Measurements from ENCODE around the gene RFT1. TPM values are rescaled to one million over a fixed set of nuclear protein-coding genes. Genes with fewer than 3 reads are reported as not detected.

RFT1 gene
- polyA plus RNA-seq, 1 donor, result 10.7 TPM

GRCh38 chr3:53126601-53127000, 3.6 kb downstream of the RFT1 start:
- no peak for DNase-seq

- no peak for DNase-seq
Measured at GRCh38 chr3:53123953-53124352, 6.3 kb downstream of the RFT1 start.

DNA sequence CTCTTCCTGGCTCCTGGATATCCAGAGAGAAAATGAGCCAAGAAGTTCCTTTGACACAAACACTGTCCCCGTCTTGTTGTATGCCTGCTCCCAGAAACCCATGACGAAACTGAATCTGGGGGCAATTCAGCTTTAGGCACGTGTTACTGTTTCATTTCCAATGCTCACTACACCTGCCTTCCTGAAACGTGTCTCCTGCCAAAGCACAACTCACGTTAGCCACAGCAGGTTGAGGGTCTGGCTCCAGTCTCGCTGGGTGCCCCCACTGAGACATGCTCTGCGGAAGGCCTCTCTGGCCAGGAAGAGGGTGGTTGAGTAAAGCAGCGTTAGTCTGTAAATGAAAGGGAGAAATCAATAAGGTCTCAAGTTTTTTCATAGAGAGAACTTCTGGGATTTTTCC, 6.7 kb downstream of the RFT1 start:
- no peak for DNase-seq

DNA sequence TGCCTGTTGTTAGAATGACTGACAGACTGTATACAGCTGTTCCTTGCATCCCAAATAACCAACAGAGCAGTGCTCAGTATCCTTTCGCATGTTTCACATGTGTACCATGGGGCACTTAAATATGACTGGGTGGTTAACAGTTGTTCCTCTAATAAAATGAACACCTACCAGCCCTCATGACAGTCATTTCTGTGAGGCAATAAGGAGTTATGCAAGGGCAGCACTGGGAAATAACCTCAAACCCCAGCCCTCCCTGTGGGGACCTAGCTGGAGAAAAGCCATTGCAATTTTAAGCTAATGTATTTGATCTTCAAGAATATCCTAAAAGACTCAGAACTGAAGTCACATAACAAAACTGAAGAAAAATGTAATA, 7.3 kb downstream of the RFT1 start:
- DNase-seq, result no peak

- DNase-seq, result no peak
Measured at GRCh38 chr3:53122255-53122932, 7.8 kb downstream of the RFT1 start.

DNA sequence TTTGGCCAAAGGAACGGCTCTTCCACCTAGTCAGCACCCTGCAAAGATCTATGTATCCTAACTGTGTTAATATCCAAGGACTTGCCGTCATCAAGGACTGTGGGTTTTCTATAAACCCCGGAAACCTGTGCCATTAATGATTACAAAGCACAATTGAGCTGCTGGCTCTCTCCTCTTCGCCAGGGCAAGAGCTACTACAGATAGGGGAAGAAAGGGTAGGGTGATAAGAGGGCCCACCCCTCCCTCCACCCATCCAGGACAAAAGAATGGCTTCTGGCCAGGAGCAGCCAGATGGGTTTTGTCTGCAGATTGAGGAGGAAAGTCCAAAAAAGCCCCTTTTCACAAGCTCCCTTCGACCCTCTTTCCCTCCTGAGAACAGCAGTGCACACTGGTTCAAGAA, 9.9 kb downstream of the RFT1 start:
- no peak for DNase-seq

DNA sequence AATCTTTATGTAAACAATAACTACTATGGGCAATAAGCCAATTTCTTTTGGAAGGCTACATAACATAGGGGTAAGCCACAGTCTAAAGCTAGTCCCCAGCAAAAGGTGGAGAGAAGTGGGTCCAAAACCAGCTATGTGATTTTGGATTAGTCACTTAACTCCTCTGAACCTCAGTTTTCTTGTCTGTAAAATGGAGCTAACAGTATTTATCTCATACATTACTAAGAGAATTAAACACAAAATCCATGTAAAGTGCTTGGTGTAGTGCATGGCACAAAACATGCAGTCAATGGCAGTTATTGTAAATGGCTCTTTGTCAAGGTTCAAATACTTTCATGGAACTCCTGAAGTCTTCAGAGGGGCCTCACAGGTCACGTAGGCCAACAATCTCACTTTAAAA, 13.3 kb downstream of the RFT1 start:
- no peak for DNase-seq

GRCh38 chr3:53114412-53115074, 15.7 kb downstream of the RFT1 start:
- DNase-seq, result no peak

DNA sequence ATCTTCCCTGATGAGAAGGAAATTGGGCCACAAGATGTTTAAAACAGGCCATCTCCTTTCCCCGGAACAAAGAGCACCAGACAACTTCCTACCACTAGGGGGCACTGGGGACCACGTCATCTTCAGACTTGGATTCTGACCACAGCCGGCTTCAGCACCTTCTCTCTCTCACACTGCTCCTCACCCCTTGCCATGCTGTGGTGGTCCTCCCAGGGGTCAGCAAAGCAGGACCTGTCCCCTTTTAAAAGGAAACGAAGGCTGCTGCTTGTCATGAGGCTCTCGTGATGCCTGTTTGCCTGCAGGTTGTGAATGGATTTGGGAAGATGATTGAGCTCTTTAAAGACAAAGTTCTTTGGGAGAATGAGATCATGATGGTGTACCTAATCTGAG, 16.2 kb downstream of the RFT1 start:
- peak; percentile 81 for DNase-seq

DNA sequence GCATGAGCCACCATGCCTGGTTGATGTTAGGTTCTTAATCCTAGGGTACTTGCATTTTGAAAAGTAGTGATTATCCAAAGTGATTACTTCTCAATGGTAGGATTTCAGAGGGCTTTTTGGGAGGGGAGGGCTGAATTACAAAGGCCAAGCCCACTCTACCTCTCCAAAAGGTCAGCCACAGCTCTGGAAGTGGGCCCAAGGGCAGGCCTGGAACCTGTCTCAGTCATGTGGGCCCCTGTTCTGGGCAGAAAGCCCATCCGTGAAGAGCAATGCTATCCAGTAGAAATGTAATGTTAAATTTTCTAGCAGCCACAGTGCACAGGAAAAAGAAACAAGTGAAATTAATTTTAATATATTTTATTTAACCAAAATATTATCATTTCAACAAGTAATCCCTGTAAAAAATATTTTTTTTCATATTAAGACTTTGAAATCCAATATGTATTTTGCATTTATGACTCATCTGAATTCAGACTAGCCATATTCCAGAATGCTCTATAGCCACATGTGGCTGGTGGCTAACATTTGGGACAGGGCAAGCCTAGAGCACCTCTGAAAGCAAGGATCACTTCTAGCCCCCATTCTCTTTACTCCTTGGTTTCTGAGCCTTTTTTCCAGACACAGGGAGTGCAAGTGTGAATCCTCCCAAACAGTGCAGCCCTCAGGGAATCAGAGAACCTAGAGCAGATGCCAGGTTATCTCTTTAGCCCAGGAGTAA, 16.8 kb downstream of the RFT1 start:
- DNase-seq, result no peak

DNA sequence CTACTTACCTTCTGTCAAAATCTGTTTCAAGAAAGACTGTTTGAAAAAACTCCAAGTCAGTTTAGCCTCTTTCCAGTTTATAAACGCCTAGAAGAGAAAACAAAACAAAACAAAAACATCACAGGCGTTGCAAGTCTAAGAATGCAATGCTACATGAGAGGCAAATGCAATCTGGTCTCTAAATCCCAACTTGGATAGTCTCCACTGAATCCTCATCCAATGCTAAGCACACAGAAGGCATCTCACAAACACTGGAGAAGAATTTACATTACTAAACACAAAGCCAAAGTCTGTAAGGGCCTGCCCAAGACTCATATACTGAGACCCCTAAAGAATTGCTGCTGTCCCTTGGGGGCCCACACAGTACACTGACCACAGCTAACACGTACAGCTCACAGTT, 18.4 kb downstream of the RFT1 start:
- DNase-seq, result no peak

- peak; percentile 66 for DNase-seq
Measured at GRCh38 chr3:53109891-53110771, 20.1 kb downstream of the RFT1 start.

- no peak for DNase-seq
Measured at GRCh38 chr3:53109190-53109589, 21.0 kb downstream of the RFT1 start.

- DNase-seq, result no peak
Measured at GRCh38 chr3:53104762-53105161, 25.5 kb downstream of the RFT1 start.

DNA sequence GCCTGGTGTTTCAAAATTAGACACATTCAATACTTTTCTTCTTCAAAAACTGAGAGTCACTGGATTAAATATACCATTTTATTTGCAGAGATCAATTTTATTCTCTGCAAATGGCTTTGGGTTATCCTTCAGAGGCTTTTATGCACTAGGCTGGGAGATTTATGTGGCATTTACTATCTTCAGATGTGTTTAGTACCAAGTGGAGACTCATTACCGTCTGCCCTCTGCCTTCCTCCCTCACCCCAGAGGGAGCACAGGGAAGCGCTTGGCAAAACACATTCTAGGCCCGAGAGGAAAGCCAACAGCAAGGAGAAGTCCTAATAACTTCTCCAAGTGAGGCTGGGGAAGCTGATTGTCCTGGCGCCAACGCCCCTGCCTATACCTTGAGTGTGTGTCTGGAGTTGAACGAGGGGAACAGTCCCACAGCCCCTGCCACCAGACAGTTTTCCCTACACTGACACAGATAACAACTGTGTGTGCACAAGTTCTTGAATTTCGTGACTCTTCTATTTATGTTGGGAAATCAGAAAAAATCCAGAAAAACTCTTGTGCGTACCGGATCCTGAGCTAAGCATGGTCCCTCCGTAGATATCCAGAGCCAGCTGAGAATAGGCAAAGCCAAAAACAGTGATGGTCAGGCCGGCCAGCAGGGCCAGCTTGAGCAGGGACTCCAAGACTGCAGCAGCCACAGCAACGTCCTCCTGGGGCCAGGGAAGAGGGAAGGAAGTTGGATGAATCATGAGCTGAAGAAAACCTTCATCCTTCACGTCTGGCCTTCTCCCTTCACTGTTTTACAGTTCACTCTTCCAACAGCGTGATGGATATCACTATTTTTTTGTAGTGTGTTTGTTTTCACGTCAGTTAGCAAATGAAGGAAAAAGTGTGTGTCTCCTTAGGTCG, 26.6 kb downstream of the RFT1 start:
- DNase-seq, result no peak

DNA sequence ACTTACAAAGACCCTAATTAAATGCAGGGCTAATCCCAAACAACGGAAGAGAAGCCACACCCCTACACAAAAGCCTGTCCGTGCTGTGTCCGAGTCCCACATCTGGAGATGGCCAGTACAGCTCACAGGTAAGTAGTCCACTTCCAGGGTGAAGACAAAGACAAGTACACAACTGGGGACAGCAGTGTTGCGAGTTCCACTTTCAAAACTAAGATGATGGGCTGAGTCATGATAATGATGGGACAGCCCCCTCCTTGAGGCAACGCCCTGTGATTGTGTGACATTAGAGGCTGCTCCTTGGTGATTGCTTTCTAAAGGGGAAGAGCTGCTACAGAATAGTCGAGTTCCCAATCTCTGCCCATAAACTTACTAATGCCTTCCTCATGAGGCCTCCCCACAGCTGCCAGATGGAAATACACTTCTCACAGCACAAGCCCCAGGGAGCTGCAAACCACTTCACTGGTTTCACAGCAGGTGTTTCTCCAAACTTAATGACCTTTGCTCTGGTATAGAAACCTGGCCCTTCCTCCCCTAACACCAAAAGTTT, 27.6 kb downstream of the RFT1 start:
- DNase-seq, result no peak

- no peak for DNase-seq
Measured at GRCh38 chr3:53101956-53102355, 28.3 kb downstream of the RFT1 start.

- DNase-seq, result no peak
Measured at GRCh38 chr3:53100818-53101466, 29.3 kb downstream of the RFT1 start.

DNA sequence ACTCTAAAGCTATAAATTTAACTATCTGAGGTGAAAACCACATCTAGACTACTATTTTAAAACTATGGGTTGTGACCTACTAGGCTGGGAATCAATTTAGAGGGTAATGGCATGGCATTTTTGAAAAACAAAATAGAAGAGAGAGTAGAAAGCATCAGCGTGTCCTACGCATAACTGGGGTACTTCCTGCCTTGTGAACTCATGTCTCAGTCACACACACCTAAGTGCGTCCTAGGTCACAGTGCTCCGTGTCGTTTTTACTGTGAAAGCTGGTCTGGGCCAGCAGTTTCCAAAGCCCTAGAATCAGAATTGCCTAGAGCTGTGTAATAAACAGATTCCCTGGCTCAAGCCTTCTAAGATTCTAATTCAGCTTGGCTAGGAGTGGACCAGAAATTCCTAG, 32.3 kb downstream of the RFT1 start:
- no peak for DNase-seq

GRCh38 chr3:53092942-53093341, 37.3 kb downstream of the RFT1 start:
- no peak for DNase-seq

DNA sequence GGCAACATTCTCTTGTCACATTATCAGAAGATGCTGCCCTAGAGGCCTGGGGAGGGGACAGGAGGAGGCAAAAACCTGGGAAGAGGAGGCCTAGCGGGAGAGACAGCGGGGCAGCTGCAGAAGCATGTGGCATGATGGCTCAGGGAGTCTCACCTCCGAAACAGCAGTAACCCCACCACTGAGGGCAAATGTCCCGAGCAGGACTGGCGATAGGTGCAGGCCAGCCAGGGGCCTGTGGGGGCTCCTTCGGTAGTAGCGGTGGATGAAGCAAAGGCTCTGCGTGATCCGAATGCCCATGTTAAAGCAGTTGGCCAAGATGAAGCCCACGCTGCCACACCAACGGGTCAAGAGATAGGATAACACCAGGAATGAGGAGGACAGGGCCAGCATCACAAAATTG, 38.0 kb downstream of the RFT1 start:
- no peak for DNase-seq

Measured in hindlimb muscle (tissue), 1 donor.